ENCODE results near the gene NUP210L.
"Not testable (repeated sequence)": the region's sequence is repeated elsewhere in the genome, so short reads cannot be mapped to it uniquely, and the experiment has no call there.

The NUP210L gene

DNA sequence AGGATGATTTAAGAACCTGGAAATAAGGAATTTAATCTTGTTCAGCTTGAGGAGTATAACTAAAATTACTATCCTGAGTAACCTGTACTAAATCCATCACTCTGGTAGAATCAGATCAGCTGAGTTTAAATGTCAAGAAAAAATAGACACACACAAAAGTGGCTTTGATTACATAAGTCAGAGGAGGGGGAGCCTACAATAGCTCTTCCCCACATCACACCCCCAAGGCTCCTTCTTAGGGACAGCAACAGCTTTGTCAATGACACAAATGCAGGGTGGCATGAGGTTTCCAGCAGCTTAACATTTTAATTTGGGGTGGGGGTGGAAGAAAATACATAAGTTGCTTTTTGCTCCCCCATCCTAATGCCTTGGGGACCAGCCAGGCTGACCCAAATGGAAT, 12.6 kb upstream of the NUP210L start:
- no peak for DNase-seq

DNA sequence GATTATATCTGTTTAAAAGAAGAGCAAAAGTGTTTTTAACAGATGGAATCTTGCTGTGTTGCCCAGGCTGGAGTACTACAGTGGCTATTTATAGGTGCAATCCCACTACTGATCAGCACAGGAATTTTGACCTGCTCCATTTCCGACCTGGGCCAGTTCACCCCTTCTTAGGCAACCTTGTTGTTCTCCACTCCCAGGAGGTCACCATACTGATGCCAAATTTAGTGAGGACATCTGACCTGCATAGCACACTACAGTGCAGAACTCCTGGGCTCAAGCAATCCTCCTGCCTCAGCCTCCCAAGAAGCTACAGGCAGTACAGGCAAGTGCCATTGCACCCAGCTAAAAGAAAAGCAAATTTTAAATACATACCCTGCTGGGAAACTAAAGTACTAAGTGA, 11.3 kb upstream of the NUP210L start:
- no peak for DNase-seq

DNA sequence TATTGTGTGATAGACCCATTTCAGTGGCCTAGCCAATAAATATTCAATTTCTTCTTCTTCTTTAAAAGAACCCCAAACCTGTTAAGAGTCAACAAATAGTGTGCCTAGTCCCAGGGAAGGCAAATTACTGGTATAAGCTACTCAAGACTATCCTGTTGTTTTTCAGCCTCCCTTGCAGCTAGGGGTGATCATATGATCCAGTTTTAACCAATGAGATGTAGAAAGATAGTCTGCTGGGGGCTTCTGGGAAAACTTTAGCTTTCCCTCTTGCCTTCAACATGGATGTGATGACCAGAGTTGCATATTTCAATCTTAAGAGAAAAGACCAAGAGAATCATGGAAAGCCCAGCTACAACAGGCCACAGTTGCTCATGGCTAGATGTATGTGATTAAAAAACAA, 4.7 kb upstream of the NUP210L start:
- DNase-seq: no peak

DNA sequence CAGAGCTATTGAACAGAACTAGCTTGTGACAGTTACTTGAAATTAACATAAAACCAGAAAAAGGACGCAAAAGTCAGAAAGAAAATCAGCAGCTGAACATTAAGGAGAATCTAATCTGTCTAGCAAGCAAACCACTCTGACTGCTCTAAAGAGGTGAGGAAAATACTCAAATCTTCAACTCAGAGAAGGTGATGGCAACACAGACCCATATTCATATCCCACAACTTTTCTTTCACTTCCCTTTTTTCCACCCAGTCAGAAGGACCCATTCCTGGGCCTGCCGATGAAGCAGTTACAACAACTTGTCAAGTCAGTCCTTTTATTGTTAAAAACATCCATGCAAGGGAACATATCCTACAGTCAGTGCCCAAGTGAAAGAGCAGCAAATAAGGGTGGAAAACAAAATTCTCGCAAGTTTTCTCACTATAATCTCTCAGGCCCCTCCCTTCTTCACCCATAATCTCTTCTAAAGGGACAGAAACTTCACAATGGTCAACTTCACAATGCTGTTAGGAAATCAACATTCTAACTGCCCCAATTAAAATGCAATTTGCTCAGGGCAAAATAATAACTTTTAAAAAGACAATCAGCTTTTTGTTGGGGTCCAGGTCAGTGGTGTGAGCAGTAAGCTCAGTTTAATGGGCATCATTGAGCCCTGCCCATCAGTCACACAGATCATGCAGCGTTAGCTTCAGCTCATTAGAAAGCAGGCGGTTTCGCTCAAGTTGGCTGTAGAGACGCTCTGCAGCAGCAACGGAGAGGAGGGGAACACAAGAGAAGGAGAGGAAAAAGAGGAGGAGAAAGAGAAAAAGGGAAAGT, 3.6 kb upstream of the NUP210L start:
- DNase-seq: no peak

DNA sequence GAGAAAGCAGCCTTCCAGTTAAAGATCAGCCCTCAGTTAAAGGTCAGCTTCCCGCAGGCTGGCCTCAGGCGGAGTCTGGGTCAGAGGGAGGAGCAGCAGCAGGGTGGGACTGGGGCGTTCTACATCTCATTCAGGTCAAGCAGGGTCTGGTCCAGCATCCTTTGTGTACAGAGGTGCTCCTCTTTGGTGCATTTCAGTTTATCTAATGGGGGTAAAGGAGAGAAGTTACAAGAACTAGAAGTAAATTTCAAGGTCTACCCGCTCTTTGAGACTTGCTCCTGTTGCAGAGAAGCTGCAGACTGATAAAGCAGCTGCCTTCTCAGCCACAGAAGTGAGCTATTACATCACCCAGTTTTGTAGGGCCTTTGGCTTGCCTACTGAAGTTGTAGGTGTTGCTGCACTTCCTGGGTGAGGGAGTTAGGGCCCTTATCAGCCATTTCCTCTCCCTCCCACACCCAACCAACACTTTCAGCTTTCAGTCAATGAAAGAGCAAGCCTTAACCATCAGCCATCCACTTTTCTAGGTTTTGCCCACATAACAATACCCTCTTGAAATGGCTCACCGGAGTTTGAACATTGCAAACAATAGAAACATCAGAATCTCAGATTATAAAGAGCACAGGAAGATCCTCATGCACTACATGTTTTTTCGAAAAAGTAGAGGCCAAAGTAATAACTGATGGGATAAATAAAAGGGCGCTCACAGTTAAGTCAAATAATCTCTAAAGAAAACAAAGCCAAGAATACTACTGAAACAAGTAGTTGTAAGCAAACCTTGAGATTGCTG, 2.8 kb upstream of the NUP210L start:
- no peak for DNase-seq

DNA sequence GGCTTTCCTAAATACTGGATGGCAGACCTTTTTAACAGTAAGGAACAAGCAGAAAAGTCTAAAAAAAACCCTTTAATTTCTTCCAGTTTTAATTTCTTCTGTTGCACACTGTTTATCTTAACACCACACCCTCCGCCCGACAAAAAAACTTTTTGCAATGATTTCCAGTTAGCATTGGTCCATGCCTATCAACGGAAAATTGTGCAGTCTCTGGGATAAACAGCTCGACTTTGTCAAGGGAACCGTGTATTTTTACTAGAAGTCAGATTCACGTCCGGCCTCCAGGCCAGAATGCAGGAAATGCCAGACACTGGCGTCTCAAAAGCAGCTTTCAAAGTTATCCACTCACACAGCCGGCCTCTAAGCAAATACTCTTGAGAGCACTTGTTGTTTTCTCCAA, 378 bp upstream of the NUP210L start:
- DNase-seq: no peak

DNA sequence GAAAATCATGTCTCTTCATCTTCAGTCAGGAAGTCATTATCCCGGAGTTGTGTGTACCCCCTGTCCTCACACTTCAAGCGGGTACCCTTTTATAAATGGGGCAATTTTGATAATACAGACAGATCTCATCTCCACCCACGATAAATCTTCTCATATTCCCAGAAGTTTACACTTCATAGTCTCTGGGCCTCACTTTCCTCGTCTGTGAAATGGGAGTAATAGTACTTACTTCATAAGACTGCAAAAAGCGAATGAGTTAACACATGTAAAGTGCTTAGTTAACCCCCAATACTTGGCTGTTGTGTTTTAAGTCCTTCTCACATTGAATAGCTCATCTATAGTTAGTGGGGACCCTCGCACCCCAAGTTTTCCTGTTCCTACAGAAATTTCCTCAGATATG, 820 bp downstream of the NUP210L start:
- DNase-seq: no peak

DNA sequence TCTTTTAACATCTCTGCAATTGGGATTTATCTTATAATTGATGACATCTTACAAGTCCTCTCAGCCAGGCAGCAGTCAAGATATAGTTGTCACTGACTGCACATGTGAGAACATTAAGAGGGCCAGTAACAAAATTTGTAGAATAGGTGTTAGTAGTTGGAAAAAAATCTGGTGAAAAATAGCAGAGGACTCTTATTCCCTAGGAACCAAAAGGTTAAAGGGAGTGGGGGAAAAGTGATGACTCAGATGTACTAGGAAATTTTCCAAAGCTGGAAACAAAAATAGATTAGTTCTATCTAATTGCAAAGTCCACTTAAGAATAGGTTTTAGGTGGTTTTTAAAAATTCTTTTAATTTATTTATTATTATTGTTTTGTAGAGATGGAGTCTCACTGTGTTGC, 3.6 kb downstream of the NUP210L start:
- DNase-seq: no peak

DNA sequence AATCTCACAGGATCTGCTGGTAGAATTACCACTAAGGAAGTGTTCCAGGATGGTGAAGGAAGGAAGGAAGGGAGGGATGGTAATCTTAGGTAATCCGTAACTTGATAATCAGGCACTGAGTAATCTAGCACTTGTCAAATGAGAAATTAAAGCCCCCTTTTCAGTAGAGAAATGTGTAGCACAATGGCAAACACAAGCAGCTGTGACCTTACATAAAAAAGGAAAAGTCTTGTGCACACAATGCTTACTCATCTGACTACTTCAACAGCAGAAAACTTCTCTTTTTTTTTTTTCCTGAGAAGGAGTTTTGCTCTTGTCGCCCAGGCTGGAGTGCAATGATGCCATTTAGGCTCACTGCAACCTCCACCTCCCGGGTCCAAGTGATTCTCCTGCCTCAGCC, 6.1 kb downstream of the NUP210L start:
- DNase-seq: no peak

DNA sequence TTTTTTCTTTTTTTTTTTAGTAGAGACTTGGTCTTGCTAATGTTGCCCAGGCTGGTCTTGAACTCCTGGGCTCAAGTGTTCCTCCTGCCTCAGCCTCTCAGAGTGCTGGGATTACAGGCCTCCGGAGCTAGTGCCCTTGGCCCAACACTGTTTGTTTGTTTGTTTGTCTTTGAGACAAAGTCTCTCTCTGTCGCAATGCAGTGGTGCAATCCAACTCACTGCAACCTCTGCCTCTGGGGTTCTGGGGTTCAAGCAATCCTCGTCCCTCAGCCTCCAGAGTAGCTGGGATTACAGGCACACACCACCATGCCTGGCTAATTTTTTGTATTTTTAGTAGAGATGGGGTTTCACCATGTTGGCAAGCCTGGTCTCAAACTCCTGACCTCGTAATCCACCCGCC, 7.4 kb downstream of the NUP210L start:
- not testable (repeated sequence) for DNase-seq

DNA sequence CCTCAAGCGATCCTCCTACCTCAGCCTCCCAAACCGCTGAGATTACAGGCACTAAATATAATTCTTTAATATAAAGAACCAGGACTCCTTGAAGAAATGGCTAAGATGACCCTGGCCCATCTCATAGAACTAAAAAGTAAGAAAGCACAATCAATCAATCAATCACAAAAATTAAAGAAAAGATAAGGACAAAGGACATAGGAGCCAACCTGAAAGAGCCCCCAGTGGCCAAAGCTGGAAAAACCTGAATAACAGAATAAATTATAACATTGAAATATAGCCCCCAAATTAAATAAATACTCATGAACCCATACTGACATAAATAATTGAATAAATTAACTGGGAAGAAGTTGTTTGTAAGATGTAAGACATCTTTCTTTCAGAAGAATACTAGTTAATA, 8.9 kb downstream of the NUP210L start:
- DNase-seq: no peak

DNA sequence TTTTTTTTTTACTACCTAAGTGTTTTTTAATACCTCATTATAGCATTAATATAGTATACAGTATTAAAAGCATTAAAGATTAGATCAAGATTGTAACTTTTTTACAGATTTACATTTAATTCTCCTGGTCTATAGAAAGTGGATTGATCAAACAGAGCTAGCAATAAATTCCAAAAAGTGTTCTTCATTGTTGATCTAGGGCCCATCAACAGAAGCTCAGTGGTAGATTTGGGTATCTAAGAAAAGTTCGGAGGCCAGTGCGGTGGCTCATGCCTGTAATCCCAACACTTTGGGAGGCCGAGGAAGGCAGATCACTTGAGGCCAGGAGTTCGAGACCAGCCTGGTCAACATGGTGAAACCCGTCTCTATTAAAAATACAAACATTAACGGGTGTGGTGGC, 12.5 kb downstream of the NUP210L start:
- DNase-seq: no peak

DNA sequence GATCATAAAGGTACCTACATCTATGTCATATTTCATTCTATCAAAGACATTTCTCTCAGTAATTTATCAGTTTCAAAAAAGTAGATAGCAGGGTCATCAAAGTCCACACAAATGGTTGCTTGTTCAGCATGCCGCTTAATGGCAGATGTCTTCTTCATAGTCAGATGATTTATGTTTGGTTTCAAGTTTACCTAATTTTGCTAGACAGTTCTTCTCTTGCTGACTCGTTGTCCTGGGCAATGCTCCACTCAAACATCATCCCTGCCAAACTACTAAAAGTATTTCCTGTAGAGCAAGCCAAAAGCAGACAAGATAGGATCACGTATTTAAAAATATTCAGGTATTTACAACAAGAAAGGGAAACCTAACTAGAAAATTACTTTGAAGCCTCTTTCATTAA, 13.6 kb downstream of the NUP210L start:
- DNase-seq: no peak

DNA sequence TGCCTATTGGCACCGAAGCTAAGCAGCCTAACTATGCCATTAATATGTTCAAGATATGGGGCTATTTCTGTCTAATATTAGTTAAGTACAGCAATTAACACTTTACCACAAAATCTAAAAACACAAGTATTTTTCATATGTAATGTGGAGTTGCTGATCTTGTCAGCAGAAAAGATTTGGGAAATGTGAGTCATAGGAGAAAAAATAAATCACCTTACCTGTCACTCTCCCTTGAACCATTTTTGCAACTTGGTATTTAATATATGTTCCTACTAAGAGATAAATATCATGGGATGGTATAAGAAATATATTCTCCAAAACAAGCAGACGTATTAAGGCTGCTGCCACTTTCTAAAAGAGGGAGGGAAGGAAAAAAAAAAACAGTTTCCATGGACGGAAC, 17.0 kb downstream of the NUP210L start:
- no peak for DNase-seq

DNA sequence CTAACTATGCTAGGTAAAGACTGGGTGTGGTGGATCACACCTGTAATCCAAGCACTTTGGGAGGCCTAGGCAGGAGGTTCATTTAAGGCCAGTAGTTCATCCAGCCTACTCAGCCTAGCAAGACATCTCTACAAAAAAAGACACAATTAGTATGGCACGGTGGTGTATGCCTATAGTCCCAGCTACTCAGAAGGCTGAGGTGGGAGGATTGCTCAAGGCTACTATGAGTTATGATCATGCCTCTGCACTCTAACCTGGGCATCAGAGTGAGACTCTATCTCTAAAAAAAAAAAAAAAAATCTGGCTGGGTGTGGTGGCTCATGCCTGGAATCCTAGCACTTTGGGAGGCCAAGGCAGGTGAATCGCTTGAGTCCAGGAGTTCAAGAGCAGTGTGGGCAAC, 21.6 kb downstream of the NUP210L start:
- no peak for DNase-seq

DNA sequence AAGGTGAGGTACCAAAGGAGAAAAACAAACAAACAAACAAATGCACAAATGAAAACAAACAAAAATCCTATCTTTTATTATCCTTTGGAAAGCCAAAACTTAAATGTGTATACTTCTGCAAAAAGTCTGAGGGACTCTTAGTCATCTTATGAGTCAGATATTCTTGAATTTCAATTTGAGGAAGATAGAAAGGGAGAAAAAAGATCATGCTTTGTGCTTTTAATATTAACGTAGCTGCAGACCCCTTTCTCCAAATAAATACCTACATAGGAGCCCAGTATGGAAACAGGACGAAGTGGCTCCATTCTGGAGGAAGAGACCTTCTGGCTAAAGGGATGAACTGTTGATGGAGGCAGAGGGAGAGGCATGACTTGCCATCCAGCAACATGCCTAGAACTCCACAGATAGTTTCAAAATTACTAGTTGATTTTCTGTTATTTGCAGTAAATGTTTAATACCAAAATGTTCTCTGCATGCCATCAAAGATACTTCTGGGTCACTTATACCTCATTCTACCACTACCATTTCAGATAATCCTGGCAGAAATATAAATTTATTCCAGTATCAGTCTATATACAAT, 25.4 kb downstream of the NUP210L start:
- DNase-seq: no peak

DNA sequence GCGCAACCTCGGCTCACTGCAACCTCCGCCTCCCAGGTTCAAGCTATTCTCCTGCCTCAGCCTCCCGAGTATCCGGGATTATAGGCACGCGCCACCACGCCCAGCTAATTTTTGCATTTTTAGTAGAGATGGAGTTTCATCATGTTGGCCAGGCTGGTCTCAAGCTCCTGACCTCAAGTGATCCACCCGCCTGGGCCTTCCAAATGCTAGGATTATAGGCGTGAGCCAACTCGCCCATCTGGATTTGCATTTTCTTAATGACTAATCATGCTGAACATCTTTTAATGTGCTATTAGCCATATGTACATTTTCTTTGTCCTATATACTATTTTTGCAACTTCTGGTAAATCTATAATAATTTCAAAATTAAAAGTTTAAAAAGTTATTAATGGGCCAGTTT, 31.7 kb downstream of the NUP210L start:
- DNase-seq: not testable (repeated sequence)

DNA sequence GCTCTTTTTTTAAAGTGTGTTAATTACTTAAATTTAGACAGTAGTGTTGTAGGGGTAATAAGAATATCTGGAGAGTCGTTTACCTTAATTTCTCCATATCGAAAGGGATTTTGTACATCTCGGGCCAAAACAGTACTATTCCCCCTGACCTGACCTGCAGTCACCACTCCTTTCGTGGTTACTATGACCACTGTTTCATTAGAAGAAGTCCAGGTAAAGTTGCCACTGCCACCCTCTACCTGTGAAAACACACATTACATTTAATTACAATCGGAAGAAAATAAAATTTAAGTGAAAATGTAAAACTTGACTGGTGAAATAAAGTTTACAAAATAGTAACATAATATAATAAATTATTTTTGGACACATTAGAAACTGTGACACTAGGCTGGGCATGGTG, 37.2 kb downstream of the NUP210L start:
- DNase-seq: no peak

DNA sequence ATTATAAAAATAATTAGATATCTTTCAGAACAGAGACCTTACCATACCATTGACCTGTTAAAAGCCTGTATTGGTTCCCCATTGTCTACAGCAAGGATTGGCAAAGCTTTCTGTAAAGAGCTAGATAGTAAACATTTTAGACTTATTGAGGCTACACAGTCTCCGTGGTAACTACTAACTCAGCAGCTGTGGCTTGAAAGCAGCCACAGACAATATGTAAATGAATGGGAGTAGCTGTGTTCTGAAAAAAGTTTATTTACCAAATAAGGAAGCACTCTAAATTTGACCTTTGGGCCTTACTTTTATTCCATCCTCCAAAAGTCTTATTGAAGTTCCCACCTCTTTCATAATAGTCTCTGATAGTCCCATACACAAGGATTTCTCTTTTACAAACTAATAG, 39.7 kb downstream of the NUP210L start:
- DNase-seq: no peak

DNA sequence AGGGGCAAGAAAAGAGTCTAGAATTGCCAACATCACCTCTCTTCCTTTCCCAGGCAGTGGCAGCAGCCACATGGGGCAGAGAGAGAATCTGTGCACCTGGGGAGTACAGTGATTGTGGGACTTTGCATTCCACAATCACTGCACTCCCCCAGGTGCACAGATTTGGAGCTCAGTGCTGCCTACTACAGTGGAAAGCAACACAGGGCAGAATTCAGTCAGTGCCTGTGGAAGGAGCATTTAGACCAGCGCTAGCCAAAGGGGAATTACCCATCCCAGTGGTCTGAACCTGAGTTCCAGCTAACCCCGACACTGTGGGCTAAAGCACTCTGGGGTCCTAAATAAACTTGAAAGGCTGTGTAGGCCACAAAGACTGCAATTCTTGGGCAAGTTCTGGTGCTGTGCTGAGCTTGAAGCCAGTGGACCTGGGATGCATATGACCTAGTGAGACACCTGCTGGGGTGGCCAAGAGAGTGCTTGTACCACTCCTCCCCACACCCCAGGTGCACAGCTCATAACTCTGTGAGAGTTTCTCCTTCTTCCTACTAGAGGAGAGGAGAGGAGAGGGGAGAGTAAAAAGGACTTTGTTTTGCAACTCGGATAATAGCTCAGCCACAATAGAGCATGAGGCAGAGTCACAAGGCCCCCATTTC, 50.3 kb downstream of the NUP210L start:
- no peak for DNase-seq

DNA sequence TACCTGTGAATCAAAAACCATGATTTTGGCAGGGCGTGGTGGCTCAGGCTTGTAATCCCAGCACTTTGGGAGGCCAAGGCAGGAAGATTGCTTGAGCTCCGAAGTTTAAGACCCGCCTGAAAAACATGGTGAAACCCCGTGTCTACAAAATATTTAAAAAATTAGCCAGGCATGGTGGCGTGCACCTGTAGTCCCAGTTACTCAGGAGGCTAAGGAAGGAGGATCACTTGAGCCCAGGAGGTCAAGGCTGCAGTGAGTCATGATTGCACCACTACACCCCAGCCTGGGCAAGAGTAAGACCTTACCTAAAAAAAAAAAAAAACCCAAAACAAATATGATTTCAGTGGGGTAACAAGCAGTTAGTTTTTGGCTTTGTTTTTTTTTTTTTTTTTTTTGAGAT, 54.7 kb downstream of the NUP210L start:
- not testable (repeated sequence) for DNase-seq

DNA sequence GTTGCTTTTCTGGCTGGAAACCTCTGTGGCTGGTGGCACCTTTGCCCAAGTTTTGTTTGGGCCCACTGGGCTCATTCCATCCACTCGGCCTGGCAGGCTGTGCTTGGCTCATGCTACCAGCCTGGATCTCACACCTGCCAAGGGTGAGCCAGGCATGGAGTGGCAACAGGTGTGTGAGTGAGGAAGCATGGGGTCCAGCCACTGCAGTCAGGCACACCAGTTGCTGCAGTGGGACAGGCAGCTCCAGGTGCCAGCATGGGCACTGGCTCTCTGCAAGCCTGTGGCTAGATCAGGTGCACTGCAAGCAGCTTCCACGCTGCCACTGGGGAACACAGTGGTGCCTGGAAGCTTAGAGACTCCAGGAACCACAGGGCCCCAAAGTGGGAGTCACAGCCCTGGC, 57.0 kb downstream of the NUP210L start:
- DNase-seq: no peak

DNA sequence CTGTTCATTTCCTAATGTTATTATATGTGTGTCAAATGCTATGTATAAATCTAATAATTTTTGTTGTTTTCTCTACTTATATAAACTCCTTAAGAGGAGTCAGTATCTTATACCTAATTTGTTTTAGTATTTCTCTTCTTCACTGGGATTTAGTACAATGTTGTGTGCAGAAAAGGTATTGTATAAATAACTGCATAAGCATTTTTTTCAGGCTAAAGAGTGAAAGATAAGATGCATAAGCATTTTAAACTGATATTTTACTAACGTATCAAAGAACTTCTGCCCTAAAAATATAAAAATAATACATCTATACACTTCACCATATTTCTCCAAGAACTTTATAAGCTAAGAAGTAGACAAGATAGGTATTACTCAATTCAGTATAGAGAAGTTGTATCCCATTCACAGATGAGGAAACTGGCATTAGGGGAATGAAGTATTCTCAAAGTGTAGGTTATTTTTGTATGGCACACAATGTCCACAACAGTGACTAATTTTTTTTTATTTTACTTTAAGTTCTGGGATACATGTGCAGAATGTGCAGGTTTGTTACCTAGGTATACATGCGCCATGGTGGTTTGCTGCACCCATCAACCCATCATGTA, 59.3 kb downstream of the NUP210L start:
- DNase-seq: no peak
